DOHH2 (cell line): ENCODE measurements around the gene COG6.

Experiments used
- CTCF ChIP-seq: fragments of 200-600 bp; sonication (generic); IDR thresholded peaks from one replicate; pipeline ENCODE4 v1.5.1; 2014; ENCODE audit warnings: antibody characterized with exemption, mild to moderate bottlenecking, low read depth, low read length; ENCODE audit not compliant: poor library complexity, severe bottlenecking
- EZH2phosphoT487 ChIP-seq: fragments of 200-600 bp; sonication (generic); IDR thresholded peaks from 2 replicates; pipeline ENCODE4 v1.6.1; 2017; ENCODE audit warnings: borderline replicate concordance, mild to moderate bottlenecking, antibody characterized with exemption, low read length, moderate library complexity, mixed read lengths

GRCh38 chr13:39787086-39787487 is 131.6 kb downstream of the COG6 start:
- TF ChIP-seq EZH2phosphoT487 = no peak
- no peak for TF ChIP-seq CTCF
